Aorta (tissue), 5 donors: ENCODE results near the gene GRB10. TPM values are rescaled to one million over a fixed set of nuclear protein-coding genes. Genes with fewer than 3 reads are reported as not detected.

Experiments
- ATAC-seq: fragments of 200-7000 bp; cut with Tn5 transposase; one replicate; pipeline ENCODE4 v1.9.1; 2022; ENCODE audit warnings: moderate library complexity; ENCODE audit not compliant: low FRiP score
- DNase-seq, 2 donors: peaks; one replicate each; pipeline ENCODE4 v3.0.0-alpha.2; 2020
- H3K27ac ChIP-seq, 2 donors: one replicate each; pipeline ENCODE4 v1.5.1; 2013; ENCODE audit warnings: low read length in 2 of 2, mild to moderate bottlenecking in 2 of 2, moderate library complexity in 2 of 2, control low read depth in 1 of 2, inconsistent platforms in 1 of 2, low read depth in 1 of 2
- H3K27me3 ChIP-seq, 2 donors: one replicate each; pipeline ENCODE4 v1.6.1; 2013; ENCODE audit warnings: control low read depth in 1 of 2, low read length in 1 of 2, mild to moderate bottlenecking in 1 of 2, moderate library complexity in 1 of 2; ENCODE audit not compliant: insufficient read depth in 2 of 2, control insufficient read depth in 1 of 2
- H3K36me3 ChIP-seq, 2 donors: one replicate each; pipeline ENCODE4 v1.6.1; 2013; ENCODE audit warnings: control low read depth in 1 of 2, low read length in 1 of 2, mild to moderate bottlenecking in 1 of 2; ENCODE audit not compliant: insufficient read depth in 2 of 2, control insufficient read depth in 1 of 2
- H3K4me1 ChIP-seq, 2 donors: one replicate each; pipeline ENCODE4 v1.6.1; 2013; ENCODE audit warnings: low read length in 2 of 2, control low read depth in 1 of 2, mild to moderate bottlenecking in 1 of 2, moderate library complexity in 1 of 2; ENCODE audit not compliant: insufficient read depth in 2 of 2, control insufficient read depth in 1 of 2
- H3K4me3 ChIP-seq, 2 donors: one replicate each; pipeline ENCODE4 v1.5.1; 2013; ENCODE audit warnings: low read length in 2 of 2, control low read depth in 1 of 2, mild to moderate bottlenecking in 1 of 2
- H3K9me3 ChIP-seq: one replicate; pipeline ENCODE4 v1.6.1; 2013; ENCODE audit warnings: mild to moderate bottlenecking, low read length; ENCODE audit not compliant: control insufficient read depth
- WGBS, 2 donors: extraction: QIAGEN DNeasy Blood & Tissue Kit; methylation state at CpG; one replicate each; pipeline ENCODE4 v1.1.7; 2013; 5-methylcytosine and 5-hydroxymethylcytosine counted together
- intact Hi-C, 2 donors: fragments of 100-400 bp; cut with DNase I; formaldehyde crosslinking; loops; one replicate each; pipeline versions ENCODE4 v1.14.2 to v1.15.0; 2022
- polyA plus RNA-seq, 2 donors: library from polyadenylated mRNA; stranded (reverse); fragments of 200-250 nt; gene quantifications; one replicate each; pipeline ENCODE4 v1.2.3, GENCODE V29; 2013
- total RNA-seq, 2 donors: library from RNA; stranded (reverse); fragmentation: NEBNext Ultra II Directional; extraction: Animal tissue kit (Norgen Biotek cat#: 25700); gene quantifications; one replicate each; pipeline ENCODE4 v1.2.1, GENCODE V29; 2021
- donor health status: healthy with polysubstance abuse.
- donor health status: Bipolar disorder and iron deficiency.
- donor health status: DM: no; HTN: no; CAD: no.
- donor health status: DM: no; HTN: no; CAD: no.
- donor health status: DM: yes; HTN: yes; CAD: no.

The GRB10 gene
- total and polyA plus RNA-seq, 4 donors = 11.8 to 108 (median 63.8) TPM

- no peak overlapping the region for H3K27ac ChIP-seq
- DNase-seq (peak in 1 of 2 donors; percentile 47), ATAC-seq (no peak)
- no peaks in the 10 kb centered on the region for H3K27me3 ChIP-seq
- H3K9me3 ChIP-seq = no peaks in the 10 kb centered on the region
- no peak overlapping the region for H3K4me3 ChIP-seq
- WGBS, 2 donors = 58 to 66% methylated on average over 7 of the region's 7 CpGs
- no peaks in the 10 kb centered on the region for H3K36me3 ChIP-seq
- intact Hi-C loops = no loop called here
- peaks cover 0 to 10% of the 10 kb centered on the region in 2 donors for H3K4me1 ChIP-seq
These were observed 151.1 kb downstream of the GRB10 start for GRCh38 chr7:50631639-50632038.

- no peaks in the 10 kb centered on the region for H3K9me3 ChIP-seq
- 66 to 67% methylated on average over 6 of the region's 6 CpGs for WGBS, 2 donors
- no peak overlapping the region for H3K4me3 ChIP-seq
- no peaks in the 10 kb centered on the region for H3K36me3 ChIP-seq
- intact Hi-C loops = no loop called here
- H3K27me3 ChIP-seq = no peaks in the 10 kb centered on the region
- no peak overlapping the region for H3K27ac ChIP-seq
- no peak for DNase-seq
- ATAC-seq = no peak
- H3K4me1 ChIP-seq = peaks cover 0 to 10% of the 10 kb centered on the region in 2 donors
These were observed 151.6 kb downstream of the GRB10 start for GRCh38 chr7:50631100-50631499.

GRCh38 chr7:50629238-50629901 lies 153.3 kb downstream of the GRB10 start:
- Histone ChIP-seq H3K9me3 (no peaks in the 10 kb centered on the region), H3K27me3 (no peaks in the 10 kb centered on the region), H3K36me3 (no peaks in the 10 kb centered on the region), H3K4me3 (no peak overlapping the region), H3K27ac (no peak overlapping the region), H3K4me1 (peaks cover 0 to 10% of the 10 kb centered on the region in 2 donors)
- DNase-seq = peak in 1 of 2 donors; percentile 40
- ATAC-seq = no peak
- intact Hi-C loops = loop anchor here in 1 of 2 donors (10.0 kb wide), 1 partner anchor 155 kb away; the partner anchor contains the start of gene GRB10
- WGBS, 2 donors = 55 to 62% methylated on average over 10 of the region's 10 CpGs

GRCh38 chr7:50628434-50629084 lies 154.1 kb downstream of the GRB10 start:
- Histone ChIP-seq H3K27ac (no peak overlapping the region), H3K9me3 (no peaks in the 10 kb centered on the region), H3K4me3 (no peak overlapping the region), H3K27me3 (no peaks in the 10 kb centered on the region), H3K36me3 (no peaks in the 10 kb centered on the region), H3K4me1 (peaks cover 0 to 10% of the 10 kb centered on the region in 2 donors)
- peak in 1 of 2 donors; percentile 47 for DNase-seq
- intact Hi-C loops = loop anchor here in 1 of 2 donors (10.0 kb wide), 1 partner anchor 156 kb away; the partner anchor contains the start of gene GRB10
- ATAC-seq = no peak
- 91 to 93% methylated on average over 6 of the region's 6 CpGs for WGBS, 2 donors

GRCh38 chr7:50627824-50628361 lies 154.8 kb downstream of the GRB10 start:
- no peak overlapping the region for H3K4me3 ChIP-seq
- no peaks in the 10 kb centered on the region for H3K9me3 ChIP-seq
- peaks cover 0 to 10% of the 10 kb centered on the region in 2 donors for H3K4me1 ChIP-seq
- WGBS, 2 donors = 67 to 81% methylated on average over 17 of the region's 17 CpGs
- intact Hi-C loops = loop anchor here in 1 of 2 donors (10.0 kb wide), 1 partner anchor 157 kb away; the partner anchor contains the start of gene GRB10
- H3K27me3 ChIP-seq = no peaks in the 10 kb centered on the region
- no peak for ATAC-seq
- no peaks in the 10 kb centered on the region for H3K36me3 ChIP-seq
- no peak overlapping the region for H3K27ac ChIP-seq
- DNase-seq = peak in 1 of 2 donors; percentile 60

GRCh38 chr7:50626286-50626685 lies 156.4 kb downstream of the GRB10 start:
- intact Hi-C loops = loop anchor here in 1 of 2 donors (10.0 kb wide), 1 partner anchor 159 kb away; the partner anchor contains the start of gene GRB10
- no peaks in the 10 kb centered on the region for H3K27me3 ChIP-seq
- DNase-seq (peak in 1 of 2 donors; percentile 35), ATAC-seq (no peak)
- no peak overlapping the region for H3K27ac ChIP-seq
- H3K4me1 ChIP-seq = peaks cover 0 to 14% of the 10 kb centered on the region in 2 donors
- no peaks in the 10 kb centered on the region for H3K36me3 ChIP-seq
- 95 to 97% methylated on average over 3 of the region's 3 CpGs for WGBS, 2 donors
- no peaks in the 10 kb centered on the region for H3K9me3 ChIP-seq
- H3K4me3 ChIP-seq = no peak overlapping the region

- H3K27me3 ChIP-seq = no peaks in the 10 kb centered on the region
- H3K9me3 ChIP-seq = no peaks in the 10 kb centered on the region
- no peak overlapping the region for H3K27ac ChIP-seq
- intact Hi-C loops = loop anchor here in 1 of 2 donors (10.0 kb wide), 1 partner anchor 159 kb away; the partner anchor contains the start of gene GRB10
- no peak overlapping the region for H3K4me3 ChIP-seq
- DNase-seq (no peak), ATAC-seq (no peak)
- H3K36me3 ChIP-seq = no peaks in the 10 kb centered on the region
- WGBS, 2 donors = 91 to 94% methylated on average over 5 of the region's 5 CpGs
- peaks cover 0 to 14% of the 10 kb centered on the region in 2 donors for H3K4me1 ChIP-seq
These were observed 157.3 kb downstream of the GRB10 start for GRCh38 chr7:50625360-50625759.

GRCh38 chr7:50622821-50623220 lies 159.9 kb downstream of the GRB10 start:
- peak overlapping the region in 1 of 2 donors; percentile 9 for H3K27ac ChIP-seq
- H3K36me3 ChIP-seq = no peaks in the 10 kb centered on the region
- DNase-seq (no peak), ATAC-seq (no peak)
- intact Hi-C loops = loop anchor here in 1 of 2 donors (5.0 to 10.0 kb wide), 2 partner anchors 34 to 162 kb away; partner anchors contain the start of gene GRB10
- peaks cover 2 to 3% of the 10 kb centered on the region in 2 donors for H3K4me1 ChIP-seq
- 22 to 28% methylated on average over 2 of the region's 2 CpGs for WGBS, 2 donors
- no peaks in the 10 kb centered on the region for H3K27me3 ChIP-seq
- no peaks in the 10 kb centered on the region for H3K9me3 ChIP-seq
- H3K4me3 ChIP-seq = no peak overlapping the region
